NCI-H526 (cell line): ENCODE data around the gene FAM135A.
A peak's percentile ranks its signal among the peaks of the same experiment; 100 is the strongest.
"Not testable (repeated sequence)": the region's sequence is repeated elsewhere in the genome, so short reads cannot be mapped to it uniquely, and the experiment has no call there.

Experiments used
- DNase-seq, 2 experiments: peaks; one replicate each; lab custom pipeline; 2025; lab: John Stamatoyannopoulos, UW

The FAM135A gene

GRCh38 chr6:70396796-70397729 is 16.2 kb upstream of the FAM135A start:
- DNase-seq = no peak

DNA sequence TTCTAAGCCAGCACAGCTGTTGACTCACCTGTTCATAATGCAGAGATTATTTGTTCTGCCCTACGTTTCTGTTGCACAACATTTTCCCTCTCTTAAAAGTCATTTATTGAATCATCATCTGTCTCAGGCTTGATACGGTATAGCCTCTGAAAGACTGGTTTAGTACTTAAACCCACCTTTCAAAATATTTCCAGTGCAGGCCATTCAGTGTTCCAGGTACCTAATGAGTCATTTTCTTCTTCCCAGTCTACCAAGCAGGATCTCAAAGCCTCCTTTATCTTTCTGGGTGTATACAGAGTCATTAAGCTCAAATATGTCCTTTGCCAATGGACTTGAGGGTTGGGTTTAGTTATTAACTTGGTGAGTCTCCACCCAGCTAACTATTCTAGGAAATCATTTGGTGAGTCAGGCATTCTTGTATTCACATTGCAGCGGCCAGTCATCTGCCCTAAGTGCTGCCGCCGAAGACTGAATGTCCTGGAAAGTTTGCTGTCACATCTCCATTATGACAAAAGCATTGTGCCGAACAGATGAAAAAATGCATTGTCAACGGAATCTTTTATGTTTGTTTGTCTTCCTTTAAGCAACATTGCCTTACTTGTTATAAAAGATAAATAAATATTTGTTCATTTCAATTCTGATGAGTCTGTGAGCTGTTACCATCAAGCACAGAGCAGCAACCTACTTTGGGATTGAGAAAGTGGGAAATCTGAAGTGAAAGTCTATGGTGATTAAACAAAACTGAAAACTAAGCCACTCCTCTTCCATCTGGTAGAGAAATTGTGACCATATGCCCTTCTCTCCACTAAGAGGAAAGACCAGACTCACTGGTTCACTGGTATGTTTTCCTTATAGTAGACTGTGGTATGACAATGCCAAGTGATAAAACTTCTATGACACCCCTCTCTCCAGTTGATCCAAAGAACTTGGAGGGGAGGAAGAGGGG is 14.3 kb upstream of the FAM135A start:
- no peak for DNase-seq

- no peak for DNase-seq
Observed at GRCh38 chr6:70404658-70405057, 8.7 kb upstream of the FAM135A start.

DNA sequence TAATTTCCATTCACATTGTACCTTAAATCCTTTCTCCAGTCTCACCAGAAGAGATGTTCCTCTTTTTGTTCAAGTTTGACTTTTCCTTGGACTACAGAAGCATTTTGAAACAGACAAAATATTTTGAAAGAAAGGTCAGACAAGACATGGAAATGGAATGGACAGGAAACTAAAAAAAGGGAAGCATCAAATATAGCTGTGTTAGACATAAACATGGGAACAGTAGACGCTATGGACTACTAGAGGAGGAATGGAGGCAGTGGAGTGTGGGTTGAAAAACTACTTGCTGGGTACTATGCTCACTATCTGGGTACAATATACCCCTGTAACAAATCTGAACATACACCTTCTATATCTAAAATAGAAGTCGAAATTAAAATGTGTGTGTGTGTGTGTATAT is 4.1 kb upstream of the FAM135A start:
- no peak for DNase-seq

DNA sequence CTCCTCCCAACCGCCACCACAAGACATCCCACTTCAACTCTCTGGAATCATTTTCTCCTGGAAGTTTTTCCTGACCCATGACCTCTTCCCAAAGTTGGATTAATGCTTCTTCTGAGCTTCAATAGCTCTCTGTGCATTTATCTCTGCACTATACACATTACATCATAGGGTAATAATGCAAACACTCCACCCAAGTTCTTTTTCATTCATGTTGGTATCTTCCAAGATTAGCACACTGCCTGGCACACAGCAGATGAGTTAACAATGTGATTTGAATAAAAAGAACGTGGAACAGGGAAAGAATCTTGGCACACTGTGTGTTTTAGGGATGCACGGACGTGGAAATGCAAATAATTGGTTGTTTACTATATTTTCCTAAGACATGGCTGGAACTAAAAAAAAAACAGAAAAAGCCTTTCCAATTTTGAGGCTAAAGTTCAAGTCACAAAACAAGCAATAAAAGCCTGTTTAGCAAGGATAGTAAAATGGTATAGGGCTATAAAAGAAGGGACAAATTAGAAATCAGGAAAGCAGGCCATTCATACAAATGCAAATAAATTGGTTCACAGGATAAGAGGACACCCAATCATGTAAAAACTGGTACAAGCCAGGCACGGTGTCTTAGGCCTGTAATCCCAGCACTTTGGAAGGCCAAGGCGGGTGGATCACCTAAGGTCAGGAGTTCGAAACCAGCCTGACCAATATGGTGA is 1.6 kb upstream of the FAM135A start:
- DNase-seq = peak in 1 of 2 experiments; percentile 7

- DNase-seq = no peak
Observed at GRCh38 chr6:70412252-70413113, 825 bp upstream of the FAM135A start.

DNA sequence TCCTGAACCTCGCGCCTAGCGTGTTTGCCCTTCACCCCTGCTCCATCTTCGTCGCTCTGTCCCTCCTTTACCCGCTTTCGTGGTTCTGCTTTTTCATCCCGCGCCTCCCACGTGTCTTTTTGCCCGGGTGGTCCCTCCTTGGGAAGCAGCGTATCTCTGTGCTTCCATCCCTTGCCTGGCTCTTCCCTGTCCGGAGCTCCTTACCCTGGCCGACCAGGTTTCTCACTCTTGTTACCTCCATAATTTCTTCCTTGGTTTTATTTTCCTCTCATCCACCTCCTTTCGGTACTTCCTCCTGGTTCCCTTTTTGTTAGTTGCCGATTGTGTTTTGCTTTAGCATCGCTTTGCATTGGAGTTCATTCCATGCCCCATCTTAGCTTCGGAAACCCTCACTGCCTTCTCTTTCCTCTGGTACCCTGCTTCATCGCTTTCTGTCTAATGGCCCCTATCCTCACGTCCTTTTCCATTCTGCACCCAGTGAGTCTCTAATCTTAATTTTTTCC is 735 bp downstream of the FAM135A start:
- peak; percentile 17 to 54 for DNase-seq

- no peak for DNase-seq
Observed at GRCh38 chr6:70414813-70415212, 1.5 kb downstream of the FAM135A start.

DNA sequence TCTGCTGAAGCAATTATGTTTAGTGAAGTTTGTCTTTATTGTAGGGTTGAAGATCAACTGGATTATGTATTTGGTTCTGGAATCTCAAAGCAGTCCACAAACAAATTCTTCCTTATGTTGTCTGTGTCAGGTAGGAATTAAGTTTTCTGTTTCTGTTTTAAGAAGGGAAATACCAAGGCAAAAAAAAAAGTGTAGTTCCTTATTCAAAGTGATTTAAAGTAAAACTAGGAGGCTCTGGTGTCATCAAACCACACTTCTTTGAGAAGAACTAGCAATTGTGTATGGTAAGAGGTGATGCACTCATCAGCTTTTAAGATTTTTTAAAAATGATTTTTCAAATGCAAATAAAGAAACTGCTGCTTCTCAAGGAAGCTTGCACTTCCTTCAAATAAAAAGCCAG is 1.9 kb downstream of the FAM135A start:
- DNase-seq = no peak

- DNase-seq = no peak
Observed at GRCh38 chr6:70415660-70416059, 2.4 kb downstream of the FAM135A start.

DNA sequence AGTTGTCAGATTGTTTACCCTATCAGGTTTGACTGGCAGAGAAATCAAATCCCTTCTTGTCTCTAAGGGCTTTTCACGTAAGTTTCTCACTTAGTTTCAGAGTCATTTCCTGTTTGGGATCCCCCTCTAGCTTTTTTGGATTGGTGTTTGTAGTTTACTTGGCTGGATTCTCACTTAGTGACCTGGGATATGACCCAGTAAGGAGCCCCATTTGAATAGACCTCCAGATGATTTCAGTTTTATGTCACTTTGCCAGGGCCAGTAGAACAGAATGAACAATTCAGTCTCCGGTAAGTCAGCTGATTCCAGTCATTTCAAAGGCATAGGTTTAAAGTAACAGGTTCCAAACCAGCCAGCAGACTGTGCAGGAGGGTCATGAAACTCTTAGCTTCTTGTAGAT is 8.2 kb downstream of the FAM135A start:
- DNase-seq = no peak

DNA sequence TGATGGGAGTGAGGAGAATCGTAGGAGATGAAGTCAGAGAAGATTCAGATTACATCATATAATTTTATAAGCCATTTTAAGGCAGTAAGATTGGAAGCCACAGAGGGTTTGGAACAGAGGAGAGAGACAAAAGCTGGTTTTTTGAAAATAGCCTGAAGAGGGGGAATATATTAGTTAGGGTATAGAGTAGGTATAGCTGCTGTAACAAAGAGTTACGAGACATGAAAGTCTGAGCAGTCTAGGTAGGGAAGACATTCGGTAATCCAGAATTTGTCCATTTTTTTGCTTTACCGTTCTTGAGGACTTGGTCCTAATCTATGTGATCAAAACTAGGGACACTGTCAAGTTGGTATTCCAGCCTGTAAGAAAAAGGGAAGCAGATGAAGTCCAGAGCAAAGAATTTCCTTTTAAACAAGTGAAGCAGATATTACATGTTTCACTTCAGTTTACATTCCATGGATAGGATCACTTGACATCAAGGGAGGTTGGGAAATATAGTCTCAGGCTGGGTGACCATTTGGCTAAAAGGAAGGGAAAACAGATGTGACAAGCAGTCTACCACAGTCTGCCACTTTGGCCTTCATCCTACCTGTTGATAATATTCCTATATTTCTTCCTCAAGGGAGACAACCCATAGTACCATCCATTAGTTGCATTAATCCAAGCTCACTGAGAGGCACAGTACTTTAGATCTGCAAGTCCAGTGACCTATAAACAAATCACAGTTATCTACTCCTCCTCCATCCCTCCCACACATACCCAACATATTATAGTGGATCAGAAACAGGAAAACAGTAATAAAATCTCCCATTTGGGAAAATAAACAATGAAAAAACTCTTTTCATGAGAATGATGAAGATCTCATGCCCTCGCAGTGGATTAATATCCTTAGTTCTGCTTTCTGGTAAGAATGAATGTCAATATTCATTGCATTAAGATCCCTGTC is 10.2 kb downstream of the FAM135A start:
- no peak for DNase-seq

- no peak for DNase-seq
Observed at GRCh38 chr6:70424291-70424690, 11.0 kb downstream of the FAM135A start.

GRCh38 chr6:70436320-70436719 is 23.0 kb downstream of the FAM135A start:
- no peak for DNase-seq

DNA sequence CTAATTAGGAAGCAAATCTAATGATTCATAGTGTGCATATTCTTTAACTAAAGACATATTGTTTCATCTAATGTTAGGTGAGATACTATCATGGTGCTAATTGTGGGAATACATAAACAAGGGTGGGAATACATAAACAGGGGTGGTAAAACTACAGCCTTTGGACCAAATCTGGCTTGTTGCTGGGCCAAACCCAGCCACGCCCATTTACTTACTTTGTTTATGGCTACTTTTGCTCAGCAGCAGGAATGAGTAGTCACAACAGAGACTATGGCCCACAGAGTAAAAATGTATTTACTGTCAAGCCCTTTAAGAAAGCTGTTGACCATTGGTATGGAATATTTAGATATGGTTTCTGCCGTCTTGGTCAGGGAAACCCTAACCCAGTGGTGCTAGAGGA is 31.7 kb downstream of the FAM135A start:
- DNase-seq = no peak

- DNase-seq = not testable (repeated sequence)
Observed at GRCh38 chr6:70447343-70448070, 34.2 kb downstream of the FAM135A start.

DNA sequence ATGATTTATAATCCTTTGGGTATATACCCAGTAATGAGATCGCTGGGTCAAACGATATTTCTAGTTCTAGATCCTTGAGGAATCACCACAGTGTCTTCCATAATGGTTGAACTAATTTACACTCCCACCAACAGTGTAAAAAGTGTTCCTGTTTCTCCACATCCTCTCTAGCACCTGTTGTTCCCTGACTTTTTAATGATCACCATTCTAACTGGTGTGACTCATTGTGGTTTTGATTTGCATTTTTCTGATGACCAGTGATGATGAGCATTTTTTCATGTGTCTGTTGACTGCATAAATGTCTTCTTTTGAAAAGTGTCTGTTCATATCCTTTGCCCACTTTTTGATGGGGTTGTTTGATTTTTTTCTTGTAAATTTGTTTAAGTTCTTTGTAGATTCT is 40.6 kb downstream of the FAM135A start:
- not testable (repeated sequence) for DNase-seq

DNA sequence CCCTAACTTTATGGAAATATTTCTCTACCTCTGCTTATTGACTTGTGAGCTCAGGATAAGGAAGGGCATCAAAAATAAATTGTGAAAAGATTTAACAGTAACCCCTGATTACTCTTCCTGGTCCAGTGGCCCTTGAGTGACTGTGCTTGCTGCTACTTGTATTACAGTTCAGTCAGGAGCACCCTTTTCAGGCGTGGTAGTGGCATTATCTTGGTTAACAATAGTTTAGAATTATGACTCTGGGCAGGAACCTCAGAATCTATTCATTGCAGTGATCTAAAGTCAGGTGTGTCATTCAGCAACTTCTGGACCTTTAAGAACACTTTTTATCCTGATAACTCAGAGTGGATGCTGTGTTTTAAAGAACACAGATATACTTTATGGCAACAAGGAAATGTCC is 43.4 kb downstream of the FAM135A start:
- no peak for DNase-seq

DNA sequence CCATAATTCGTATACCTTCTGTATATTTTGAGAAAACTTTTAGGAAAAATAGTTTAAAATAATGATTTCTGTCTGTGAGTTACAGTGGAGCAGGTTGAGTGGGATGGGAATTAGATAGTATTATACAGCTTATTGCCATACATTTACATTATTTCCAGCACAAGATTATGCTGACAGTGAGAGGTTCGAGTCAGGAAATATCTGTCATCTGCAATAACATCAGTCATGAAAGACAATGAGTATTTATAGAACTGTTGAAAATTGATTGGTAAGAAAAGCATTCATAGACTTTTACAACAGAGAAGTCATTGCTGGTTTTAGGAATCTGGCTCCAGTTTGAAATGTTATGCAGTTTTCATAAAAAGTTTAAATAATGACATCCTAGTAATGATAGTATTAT is 45.9 kb downstream of the FAM135A start:
- DNase-seq = no peak
